ENCODE measurements around the gene SLC16A8.

GRCh38 chr22:38051900-38052862 lies 31.8 kb downstream of the SLC16A8 start:
- no peak for TF ChIP-seq POLR2AphosphoS5 (IDR thresholded peaks at IDR 0.05)
- TF ChIP-seq CTCF (IDR thresholded peaks at IDR 0.05) = peak; percentile 77 to 93 (median 82)
- TF ChIP-seq POLR2A (IDR thresholded peaks at IDR 0.05) = no peak
